Pancreas (tissue), 10 donors: ENCODE data around the gene CD2AP. TPM values are rescaled to one million over a fixed set of nuclear protein-coding genes. Genes with fewer than 3 reads are reported as not detected.

Experiments
- ATAC-seq, 4 donors: fragments of 200-7000 bp; cut with Tn5 transposase; one replicate each; pipeline versions ENCODE4 v1.8.0 to v1.9.1; 2020; ENCODE audit warnings: mild to moderate bottlenecking in 4 of 4, moderate library complexity in 4 of 4
- DNase-seq, 6 donors: peaks; one replicate each; pipeline ENCODE4 v3.0.0-alpha.2; 2020
- FAIRE-seq: peaks from 2 replicates; lab custom pipeline; 2012; peaks lifted over from hg19 to GRCh38; lab: Jason Lieb, UNC
- H3K27ac ChIP-seq, 4 donors: fragments of 200-600 bp; sonication (generic); 1 replicate in 3 of 4; 2 replicates in 1 of 4; pipeline versions ENCODE4 v1.5.0 to v1.8.0; 2020
- H3K27me3 ChIP-seq, 4 donors: fragments of 200-600 bp; one replicate each; pipeline ENCODE4 v1.8.0; 2021
- H3K36me3 ChIP-seq, 3 donors: fragments of 200-600 bp; sonication (generic) in 1 of 3; one replicate each; pipeline versions ENCODE4 v1.5.0 to v1.8.0; 2020 to 2021
- H3K4me1 ChIP-seq, 3 donors: fragments of 200-600 bp; one replicate each; pipeline ENCODE4 v1.8.0; 2021
- H3K4me3 ChIP-seq, 4 donors: fragments of 200-600 bp; sonication (generic) in 2 of 4; one replicate each; pipeline versions ENCODE4 v1.5.0 to v1.8.0; 2020 to 2021
- H3K9me3 ChIP-seq, 4 donors: fragments of 200-600 bp; one replicate each; pipeline ENCODE4 v1.8.0; 2021
- WGBS, 2 donors: extraction: QIAGEN DNeasy Blood & Tissue Kit; methylation state at CpG; one replicate each; pipeline ENCODE4 v1.1.7; 2013; 5-methylcytosine and 5-hydroxymethylcytosine counted together
- intact Hi-C, 3 donors: fragments of 100-400 bp; cut with DNase I; formaldehyde crosslinking; loops; one replicate each; pipeline versions ENCODE4 v1.11.1 to v1.14.2; 2022
- polyA plus RNA-seq, 2 donors: library from polyadenylated mRNA; stranded (reverse); fragments of 200-250 nt; gene quantifications; one replicate each; pipeline ENCODE4 v1.2.3, GENCODE V29; 2013
- total RNA-seq, 6 donors: library from RNA; stranded (reverse); fragmentation: NEBNext Ultra II Directional in 4 of 6; extraction: Animal tissue kit (Norgen Biotek cat#: 25700) in 4 of 6; gene quantifications; one replicate each; pipeline versions ENCODE4 v1.2.1 to v1.2.4, GENCODE V29; 2021 to 2023
- TF ChIP-seq, protein P1 (sequence below), 4 donors: fragments of 200-600 bp; sonication (generic) in 3 of 4; IDR thresholded peaks; one replicate each; pipeline versions ENCODE4 v1.5.0 to v1.8.0; 2021; ENCODE audit warnings: antibody characterized with exemption in 4 of 4
- donor health status: healthy with polysubstance abuse.
- donor health status: DM: no; HTN: no; CAD: no; lungs with moderate emphysema.
- donor health status: DM: no; HTN: no; CAD: no.
- donor health status: control.
- donor health status: control.
- donor health status: Bipolar disorder and iron deficiency.
- donor health status: DM: yes; HTN: yes; CAD: no.
- donor health status: DM: no; HTN: no; CAD: no.
- donor health status: DM: no; HTN: no; CAD: no.
- donor health status: DM: yes; HTN: yes; CAD: no.

The CD2AP gene
- total and polyA plus RNA-seq, 8 donors, result 7.6 to 38.5 (median 17.7) TPM

DNA sequence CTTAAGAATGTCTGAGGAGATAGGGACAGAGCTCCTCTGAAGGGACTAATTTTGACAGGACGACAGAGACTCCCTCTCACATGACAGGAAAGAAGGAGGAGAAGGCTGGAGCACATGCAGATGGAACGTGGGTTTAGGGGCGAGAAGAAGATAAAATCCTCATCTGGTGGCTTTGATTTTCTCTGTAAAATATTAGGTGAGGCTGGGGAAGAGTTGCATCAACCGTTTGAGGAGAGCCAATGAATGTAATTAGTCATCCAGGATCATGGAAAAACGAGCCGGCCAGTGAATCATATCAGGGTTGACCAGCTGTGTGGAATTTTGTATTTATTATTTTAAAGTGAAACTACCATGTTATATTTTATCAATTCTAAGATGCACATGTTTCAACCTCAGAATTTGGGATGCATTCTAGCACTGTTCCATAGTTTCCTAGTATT, 173.9 kb downstream of the CD2AP start:
- WGBS, 2 donors, result 27 to 37% methylated on average over 6 of the region's 6 CpGs
- DNase-seq, result no peak
- Histone ChIP-seq H3K4me1 (no peaks in the 10 kb centered on the region), H3K36me3 (no peaks in the 10 kb centered on the region), H3K27ac (no peak overlapping the region), H3K4me3 (no peak overlapping the region), H3K27me3 (no peaks in the 10 kb centered on the region), H3K9me3 (no peaks in the 10 kb centered on the region)
- TF ChIP-seq, protein P1, sequence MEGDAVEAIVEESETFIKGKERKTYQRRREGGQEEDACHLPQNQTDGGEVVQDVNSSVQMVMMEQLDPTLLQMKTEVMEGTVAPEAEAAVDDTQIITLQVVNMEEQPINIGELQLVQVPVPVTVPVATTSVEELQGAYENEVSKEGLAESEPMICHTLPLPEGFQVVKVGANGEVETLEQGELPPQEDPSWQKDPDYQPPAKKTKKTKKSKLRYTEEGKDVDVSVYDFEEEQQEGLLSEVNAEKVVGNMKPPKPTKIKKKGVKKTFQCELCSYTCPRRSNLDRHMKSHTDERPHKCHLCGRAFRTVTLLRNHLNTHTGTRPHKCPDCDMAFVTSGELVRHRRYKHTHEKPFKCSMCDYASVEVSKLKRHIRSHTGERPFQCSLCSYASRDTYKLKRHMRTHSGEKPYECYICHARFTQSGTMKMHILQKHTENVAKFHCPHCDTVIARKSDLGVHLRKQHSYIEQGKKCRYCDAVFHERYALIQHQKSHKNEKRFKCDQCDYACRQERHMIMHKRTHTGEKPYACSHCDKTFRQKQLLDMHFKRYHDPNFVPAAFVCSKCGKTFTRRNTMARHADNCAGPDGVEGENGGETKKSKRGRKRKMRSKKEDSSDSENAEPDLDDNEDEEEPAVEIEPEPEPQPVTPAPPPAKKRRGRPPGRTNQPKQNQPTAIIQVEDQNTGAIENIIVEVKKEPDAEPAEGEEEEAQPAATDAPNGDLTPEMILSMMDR (IDR thresholded peaks at IDR 0.05), result no peak
- FAIRE-seq, result no peak
- intact Hi-C loops, result no loop called here
- no peak for ATAC-seq

DNA sequence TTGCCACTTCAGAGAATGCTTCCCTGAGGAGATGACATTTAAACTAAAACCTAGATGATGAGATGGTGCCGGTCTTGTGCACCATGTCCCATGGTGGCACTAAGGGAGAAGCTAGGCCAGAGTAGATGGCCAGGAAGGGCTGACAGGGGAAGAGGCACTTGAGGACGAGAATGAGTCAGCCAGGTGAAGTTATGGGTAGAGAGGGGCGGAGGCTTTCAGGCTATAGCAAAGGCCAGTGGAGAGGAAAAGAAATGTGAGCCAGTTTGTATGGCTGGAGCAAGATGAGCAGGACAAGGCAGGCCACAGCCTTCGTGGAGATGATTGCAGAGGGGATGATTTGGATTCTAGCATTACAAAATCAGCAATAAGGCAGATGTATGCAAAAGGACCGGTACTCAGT, 176.1 kb downstream of the CD2AP start:
- WGBS, 2 donors, result 81 to 90% methylated on average over 5 of the region's 5 CpGs
- H3K9me3 ChIP-seq, result no peaks in the 10 kb centered on the region
- ATAC-seq, result no peak

DNA sequence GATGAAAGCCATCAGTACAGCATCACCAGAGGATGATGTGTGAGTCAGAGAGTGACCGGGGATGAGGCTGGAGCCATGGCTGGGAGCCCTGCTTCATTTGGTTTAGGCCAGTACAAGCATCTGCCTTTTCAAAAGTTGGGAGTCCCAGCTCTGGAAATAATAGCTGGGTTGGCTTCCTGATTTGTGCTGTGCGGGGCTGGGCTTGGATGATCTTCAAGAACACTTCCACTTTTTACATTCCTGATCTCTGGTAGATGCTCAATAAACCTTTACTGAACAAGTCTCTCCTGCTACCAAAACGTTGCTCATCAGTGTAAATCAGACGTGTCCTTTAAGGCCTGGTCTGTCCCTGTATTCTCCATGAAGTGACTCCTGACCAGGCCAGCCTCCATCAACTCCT, 176.7 kb downstream of the CD2AP start:
- TF ChIP-seq, protein P1 (IDR thresholded peaks at IDR 0.05), result no peak
- WGBS, 2 donors, result 78 to 83% methylated on average over 4 of the region's 4 CpGs
- no peaks in the 10 kb centered on the region for H3K27me3 ChIP-seq

More for the DNA sequence above, 176.1 kb downstream of the CD2AP start:
- H3K36me3 ChIP-seq, result no peaks in the 10 kb centered on the region
- no peak overlapping the region for H3K27ac ChIP-seq
- no peak for DNase-seq
- intact Hi-C loops, result no loop called here
- FAIRE-seq, result no peak
- no peak overlapping the region for H3K4me3 ChIP-seq
- TF ChIP-seq, protein P1 (IDR thresholded peaks at IDR 0.05), result no peak
- no peaks in the 10 kb centered on the region for H3K4me1 ChIP-seq
- no peaks in the 10 kb centered on the region for H3K27me3 ChIP-seq

DNA sequence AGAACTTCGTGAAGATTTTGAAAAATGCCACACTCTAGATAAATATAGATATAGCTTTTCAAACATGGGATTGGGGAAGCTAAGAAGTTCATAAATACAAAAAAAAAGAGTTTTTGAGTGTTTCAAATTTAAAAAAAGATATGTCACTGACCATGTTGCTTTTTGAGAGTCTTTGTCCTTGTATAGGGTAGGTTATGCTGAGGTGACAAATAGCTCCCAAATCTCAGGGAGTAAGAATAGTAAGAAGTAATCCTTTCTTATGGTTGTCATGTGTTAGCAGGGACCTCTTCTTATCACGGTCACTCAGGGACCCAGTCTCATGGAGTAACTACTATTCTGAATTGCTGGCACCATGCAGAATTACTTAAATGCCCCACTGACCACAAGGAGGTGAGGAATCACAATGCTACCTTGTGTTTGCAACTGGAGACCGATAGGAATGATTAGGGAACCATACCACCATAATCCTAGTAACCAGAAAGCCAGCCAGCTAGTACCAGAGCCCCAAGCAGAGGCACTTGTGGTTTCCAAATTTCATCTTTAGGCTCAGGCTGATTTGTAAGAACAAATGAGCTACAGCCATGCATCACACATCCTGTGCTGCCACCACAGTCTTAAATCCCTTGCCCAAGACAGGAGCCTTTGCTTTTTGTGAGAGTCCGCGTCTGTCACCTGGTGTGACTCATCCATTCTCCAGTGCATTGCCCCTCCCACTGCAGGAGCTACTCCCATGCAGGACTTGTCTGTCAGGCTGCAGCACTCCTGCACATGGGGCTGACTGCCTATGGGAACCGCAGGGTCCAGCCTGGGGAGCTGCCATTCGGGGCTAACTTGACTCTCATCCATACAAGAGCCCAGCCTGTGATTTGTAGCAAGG, 178.4 kb downstream of the CD2AP start:
- WGBS, 2 donors, result 74 to 76% methylated on average over 7 of the region's 7 CpGs
- intact Hi-C loops, result no loop called here
- ATAC-seq, result peak in 2 of 4 donors; percentile 27 to 51
- DNase-seq, result no peak
- no peak overlapping the region for H3K27ac ChIP-seq
- H3K4me3 ChIP-seq, result no peak overlapping the region
- H3K4me1 ChIP-seq, result no peaks in the 10 kb centered on the region
- H3K27me3 ChIP-seq, result no peaks in the 10 kb centered on the region
- H3K36me3 ChIP-seq, result no peaks in the 10 kb centered on the region
- no peak for FAIRE-seq
- H3K9me3 ChIP-seq, result no peaks in the 10 kb centered on the region
- TF ChIP-seq, protein P1 (IDR thresholded peaks at IDR 0.05), result no peak

More for the DNA sequence above, 176.7 kb downstream of the CD2AP start:
- FAIRE-seq (no peak), ATAC-seq (no peak), DNase-seq (no peak)
- intact Hi-C loops, result no loop called here
- Histone ChIP-seq H3K4me3 (no peak overlapping the region), H3K9me3 (no peaks in the 10 kb centered on the region), H3K36me3 (no peaks in the 10 kb centered on the region), H3K4me1 (no peaks in the 10 kb centered on the region), H3K27ac (no peak overlapping the region)

DNA sequence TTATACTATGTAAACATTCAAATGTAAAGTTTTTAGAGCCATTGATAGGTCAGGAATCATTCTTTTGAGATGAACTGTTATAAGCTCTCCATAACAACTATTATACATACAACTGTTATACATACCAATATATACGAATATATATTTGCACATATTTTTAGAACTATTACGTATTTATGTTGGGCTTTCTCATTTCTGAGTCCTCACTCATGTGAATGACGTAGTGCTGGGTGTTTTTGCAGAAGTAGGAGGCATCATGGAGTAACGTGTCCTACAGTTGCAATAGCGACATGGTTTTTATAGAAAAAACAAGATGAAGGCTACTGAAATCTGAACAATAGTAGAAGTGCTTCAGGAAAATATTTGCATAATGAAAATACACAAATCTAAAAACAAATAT, 184.4 kb downstream of the CD2AP start:
- WGBS, 2 donors, result 80 to 81% methylated on average over 5 of the region's 5 CpGs
- no peak overlapping the region for H3K27ac ChIP-seq
- H3K27me3 ChIP-seq, result no peaks in the 10 kb centered on the region
- H3K4me3 ChIP-seq, result no peak overlapping the region
- TF ChIP-seq, protein P1 (IDR thresholded peaks at IDR 0.05), result no peak
- FAIRE-seq (no peak), DNase-seq (no peak), ATAC-seq (no peak)
- no peaks in the 10 kb centered on the region for H3K9me3 ChIP-seq
- intact Hi-C loops, result no loop called here
- H3K36me3 ChIP-seq, result no peaks in the 10 kb centered on the region
- H3K4me1 ChIP-seq, result no peaks in the 10 kb centered on the region
